NCI-H2227 treated with DMSO at 0.1 percent for 48 hours (cell line): Measurements from ENCODE around the gene CFC1.
"Not testable (repeated sequence)": the region's sequence is repeated elsewhere in the genome, so short reads cannot be mapped to it uniquely, and the experiment has no call there.

Experiments
- DNase-seq: peaks from one replicate; lab custom pipeline; 2025; lab: John Stamatoyannopoulos, UW

Gene CFC1

GRCh38 chr2:130599393-130599792, at the start of gene CFC1:
Gene CFC1 (minus strand): TSS chr2:130599575. CDS start chr2:130599287, 288 bp downstream.
- not testable (repeated sequence) for DNase-seq

DNA sequence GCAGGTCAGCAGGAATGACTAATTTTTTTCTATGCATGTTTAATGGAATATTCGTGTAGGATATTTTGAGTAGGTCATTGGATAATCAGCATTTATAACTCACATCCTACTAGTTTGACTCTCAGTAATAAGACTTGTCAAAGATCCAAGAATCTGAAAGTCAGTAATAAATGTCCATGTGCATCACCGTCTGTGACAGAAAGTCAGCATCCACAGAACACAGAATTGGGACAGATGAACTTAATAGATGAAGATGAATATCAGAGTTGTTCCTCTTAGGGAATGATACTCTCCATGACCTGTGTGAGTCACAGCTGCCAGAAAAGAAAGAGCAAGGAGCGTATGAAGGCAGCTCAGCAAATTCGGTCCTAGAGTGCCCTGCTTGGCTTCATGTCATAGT, 42.3 kb upstream of the CFC1 start:
- not testable (repeated sequence) for DNase-seq

- DNase-seq = not testable (repeated sequence)
Measured at GRCh38 chr2:130638973-130639372, 39.6 kb upstream of the CFC1 start.

GRCh38 chr2:130628784-130629475, 29.6 kb upstream of the CFC1 start:
- not testable (repeated sequence) for DNase-seq

- DNase-seq = not testable (repeated sequence)
Measured at GRCh38 chr2:130611140-130611539, 11.8 kb upstream of the CFC1 start, which contains the start of gene POTEJ. Gene POTEJ (plus strand): TSS chr2:130611440. CDS start chr2:130611533, 93 bp downstream.

GRCh38 chr2:130610486-130610885, 11.1 kb upstream of the CFC1 start:
- not testable (repeated sequence) for DNase-seq

DNA sequence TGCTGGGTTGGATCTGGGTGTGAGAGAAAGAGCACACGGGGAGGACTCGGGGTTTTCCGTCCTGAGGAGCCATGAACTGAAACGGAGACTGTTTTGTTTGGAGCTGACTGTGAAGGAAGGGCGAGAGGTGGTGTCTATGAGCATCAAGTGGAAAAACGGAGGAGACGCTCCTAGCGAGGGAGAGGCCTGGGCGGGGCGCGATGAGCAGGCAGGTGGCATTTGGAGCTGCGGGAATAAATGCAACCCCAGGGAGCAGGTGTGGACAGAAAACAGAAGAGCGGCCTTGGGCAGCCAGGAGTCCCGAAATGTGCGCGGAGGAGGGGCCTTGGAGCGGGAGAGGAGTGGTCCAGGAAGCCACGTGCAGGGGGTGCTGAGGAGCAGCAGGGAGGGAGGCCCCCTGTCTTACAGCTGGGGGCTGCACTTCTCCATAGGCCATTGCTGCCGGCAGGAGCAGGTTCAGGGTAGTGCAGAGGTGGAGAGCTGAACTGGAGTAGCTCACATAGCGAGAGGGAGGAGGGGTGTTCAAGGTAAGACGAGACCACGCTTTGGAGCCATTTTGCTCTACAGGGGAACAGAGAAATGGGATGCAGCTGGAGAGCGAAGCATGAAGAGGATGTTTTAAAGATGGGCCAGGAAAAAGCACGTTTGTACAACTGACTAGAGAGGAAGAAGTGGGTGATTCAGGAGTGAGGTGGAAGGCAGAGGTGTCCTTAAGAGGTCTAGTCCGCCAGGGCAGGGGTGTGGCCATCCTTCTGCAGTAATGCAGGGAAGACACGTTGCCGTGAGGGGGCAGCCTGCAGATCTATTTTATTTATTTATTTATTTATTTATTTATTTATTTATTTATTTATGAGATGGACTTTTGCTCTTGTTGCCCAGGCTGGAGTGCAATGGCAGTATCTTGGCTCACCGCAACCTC, 9.9 kb upstream of the CFC1 start:
- DNase-seq = not testable (repeated sequence)

- not testable (repeated sequence) for DNase-seq
Measured at GRCh38 chr2:130608276-130609001, 9.1 kb upstream of the CFC1 start.

- DNase-seq = not testable (repeated sequence)
Measured at GRCh38 chr2:130601648-130602302, 2.4 kb upstream of the CFC1 start.

GRCh38 chr2:130599926-130600325, 551 bp upstream of the CFC1 start:
- not testable (repeated sequence) for DNase-seq

DNA sequence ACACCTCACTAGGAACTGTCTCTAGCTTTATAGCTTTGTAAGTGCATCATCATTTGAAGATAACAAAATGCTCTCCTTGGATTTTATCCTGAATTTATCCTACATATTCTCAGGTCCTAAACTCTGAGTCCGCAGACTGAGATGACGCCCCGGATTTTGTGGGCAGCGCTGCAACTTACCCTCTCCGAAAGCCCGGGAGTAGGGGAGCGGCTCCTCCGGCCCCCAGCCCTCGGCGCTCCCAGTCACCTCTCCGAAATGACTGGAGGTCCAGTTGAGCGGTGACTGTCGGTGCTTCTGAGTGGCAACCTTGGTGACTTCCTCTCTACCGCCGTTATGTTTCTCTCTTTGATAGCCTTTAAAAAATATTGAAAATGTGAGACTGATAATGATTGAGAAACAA, 912 bp downstream of the CFC1 start:
- DNase-seq = not testable (repeated sequence)

- not testable (repeated sequence) for DNase-seq
Measured at GRCh38 chr2:130597994-130598393, 1.4 kb downstream of the CFC1 start.

DNA sequence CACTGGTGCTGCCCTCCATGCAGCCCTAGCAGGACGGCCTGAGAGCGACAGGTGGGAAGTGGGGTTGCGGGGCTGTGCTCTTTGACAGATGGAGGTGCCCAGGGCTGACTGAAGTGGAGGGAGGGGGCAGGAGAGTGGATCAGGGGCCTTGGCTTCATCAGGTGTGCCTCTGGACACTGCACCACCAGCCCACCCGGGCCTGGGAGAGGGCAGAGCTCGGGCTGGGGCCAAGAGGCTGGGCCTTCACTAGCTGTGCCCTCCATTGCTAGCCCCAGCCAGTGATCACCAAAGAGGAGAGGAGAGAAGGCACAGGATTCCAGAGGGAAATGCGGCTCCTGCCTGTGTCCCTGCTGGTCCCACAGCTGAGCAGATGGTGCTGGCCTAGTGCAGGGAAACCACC, 2.6 kb downstream of the CFC1 start:
- DNase-seq = not testable (repeated sequence)

DNA sequence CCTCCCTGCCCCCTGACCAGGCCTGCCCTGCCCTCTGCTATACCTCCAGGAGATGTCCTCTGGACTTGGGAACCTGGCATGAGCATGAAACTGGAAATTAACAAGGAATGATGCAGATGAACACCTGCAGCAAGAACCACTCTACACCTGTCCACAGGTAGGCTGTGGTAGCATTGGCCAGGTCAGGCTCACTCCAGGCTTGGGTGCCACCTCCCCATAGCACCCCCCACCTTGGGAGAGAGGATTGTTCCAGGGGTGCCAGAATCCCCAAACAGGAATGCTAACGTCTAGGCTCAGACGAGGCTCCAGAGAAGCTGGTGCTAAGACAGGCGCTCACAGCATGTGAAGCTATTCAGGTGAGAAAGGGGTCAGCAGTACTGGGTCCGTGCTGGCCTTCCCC, 5.4 kb downstream of the CFC1 start:
- not testable (repeated sequence) for DNase-seq

DNA sequence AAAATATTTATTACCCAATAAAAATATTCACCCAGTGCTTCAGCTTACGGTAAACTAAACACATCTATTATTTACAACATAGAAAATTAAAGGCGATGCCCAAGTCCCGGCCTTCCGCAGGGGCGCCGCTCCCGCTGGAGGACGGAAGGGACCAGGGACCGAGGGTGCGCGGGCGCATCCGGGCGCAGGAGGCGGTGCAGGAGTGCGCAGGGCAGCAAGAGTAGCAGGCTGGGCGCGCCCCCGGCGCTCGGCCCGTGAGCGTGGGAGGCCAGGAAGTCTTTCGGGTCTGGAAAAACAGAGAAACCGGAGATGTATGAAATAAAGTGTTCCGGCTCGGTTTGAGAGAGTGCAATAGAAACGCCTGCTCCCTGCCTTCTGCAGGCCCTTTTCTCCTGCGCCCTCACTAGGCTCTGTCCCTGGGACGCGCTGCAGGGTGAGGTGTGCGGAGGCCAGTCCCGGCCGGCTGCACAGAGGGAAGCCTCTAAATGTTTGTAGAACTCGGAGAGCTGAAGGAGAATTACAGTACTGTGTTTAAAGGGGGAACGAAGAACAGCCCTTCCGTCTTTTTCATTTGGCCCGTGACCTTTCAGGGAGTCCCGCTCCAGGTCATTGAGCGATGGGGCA, 6.5 kb downstream of the CFC1 start:
- not testable (repeated sequence) for DNase-seq

GRCh38 chr2:130590842-130591359, 8.5 kb downstream of the CFC1 start:
- DNase-seq = not testable (repeated sequence)

DNA sequence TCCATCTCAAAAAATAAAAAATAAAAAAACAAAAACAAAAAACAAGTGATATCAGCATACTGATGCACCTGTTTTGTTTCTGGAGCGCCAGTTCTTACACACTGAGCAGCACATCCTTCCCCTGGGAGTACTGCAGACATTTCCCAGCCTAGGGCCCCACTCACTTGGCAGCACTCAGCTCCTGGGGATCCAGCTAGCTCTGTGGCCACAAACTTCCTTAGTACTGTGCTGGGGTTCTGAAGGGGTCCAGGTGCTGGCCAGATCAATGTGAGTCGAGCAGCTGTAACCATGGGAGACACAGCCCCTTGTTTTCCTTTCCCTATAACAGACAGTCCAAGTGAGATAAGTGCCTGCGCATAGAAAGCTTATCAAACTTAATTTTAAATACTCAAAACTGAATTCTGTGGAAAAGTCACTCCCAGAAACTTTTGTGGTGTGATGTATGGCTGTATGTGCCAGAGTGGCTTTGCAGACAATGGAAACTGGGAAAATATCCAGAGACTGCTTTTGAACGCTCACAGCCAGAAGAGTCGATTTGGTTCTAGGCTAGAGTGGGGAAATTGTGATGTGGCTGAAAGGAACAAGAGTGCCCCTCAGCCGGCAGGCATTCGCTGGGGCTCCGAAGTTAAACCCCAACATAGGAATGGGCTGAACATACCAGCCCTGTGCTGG, 9.1 kb downstream of the CFC1 start:
- not testable (repeated sequence) for DNase-seq

GRCh38 chr2:130588688-130589458, 10.5 kb downstream of the CFC1 start:
- DNase-seq = not testable (repeated sequence)

DNA sequence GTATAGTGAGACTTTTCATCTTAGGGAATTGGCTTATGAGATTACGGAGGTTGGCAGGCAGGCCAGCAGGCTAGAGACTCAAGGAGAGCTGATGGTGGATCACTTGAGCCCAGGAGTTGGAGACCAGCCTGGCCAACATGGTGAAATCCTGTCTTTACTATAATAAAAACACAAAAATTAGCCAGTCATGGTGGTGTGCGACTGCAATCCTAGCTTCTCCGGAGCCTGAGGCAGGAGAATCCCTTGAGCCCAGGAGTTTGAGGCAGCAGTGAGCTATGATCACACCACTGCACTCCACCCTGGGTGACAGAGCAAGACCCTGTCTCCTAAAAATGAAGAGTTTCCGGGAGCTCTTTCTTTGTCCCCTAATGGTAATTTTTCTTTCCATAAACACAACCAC, 14.6 kb downstream of the CFC1 start:
- not testable (repeated sequence) for DNase-seq
